HL-60 (cell line): ENCODE measurements around the gene PTPRR.
"Not testable (repeated sequence)": the region's sequence is repeated elsewhere in the genome, so short reads cannot be mapped to it uniquely, and the experiment has no call there.

Source experiments
- DNase-seq, 2 experiments: peaks; one replicate each; pipeline ENCODE4 v3.0.0-alpha.2; 2010 to 2020; ENCODE audit warnings: low read depth in 1 of 2, low spot score in 1 of 2
- H3K27ac ChIP-seq: fragments of 250-450 bp; sonication (Bioruptor Pico); replicated peaks from 2 replicates; pipeline ENCODE4 v1.5.1; 2020; ENCODE audit warnings: mild to moderate bottlenecking, moderate library complexity
- H3K27me3 ChIP-seq: fragments of 250-450 bp; sonication (Bioruptor Pico); 2 replicates; pipeline ENCODE4 v1.5.1; 2021; ENCODE audit warnings: mild to moderate bottlenecking, moderate library complexity; ENCODE audit not compliant: insufficient read depth, poor library complexity, severe bottlenecking
- H3K4me3 ChIP-seq: replicated peaks from 2 replicates; pipeline ENCODE4 v1.5.1; 2011; ENCODE audit warnings: mild to moderate bottlenecking, control low read depth, low read length; ENCODE audit not compliant: insufficient read depth
- GABPA ChIP-seq: IDR thresholded peaks from 2 replicates; pipeline ENCODE4 v1.6.1; 2012; ENCODE audit warnings: low read depth
- POLR2AphosphoS5 ChIP-seq: IDR thresholded peaks from 2 replicates; pipeline ENCODE4 v1.6.1; 2012; ENCODE audit warnings: low read depth
- SPI1 ChIP-seq: IDR thresholded peaks from 2 replicates; pipeline ENCODE4 v1.6.1; 2012; ENCODE audit warnings: low read depth, mild to moderate bottlenecking, borderline replicate concordance
- TF ChIP-seq, protein P1 (sequence below): IDR thresholded peaks from 2 replicates; pipeline ENCODE4 v1.6.1; 2012; ENCODE audit warnings: low read depth; ENCODE audit not compliant: insufficient replicate concordance
- TF ChIP-seq, protein P2 (sequence below): IDR thresholded peaks from one replicate; pipeline ENCODE4 v1.5.1; 2011; ENCODE audit warnings: low read length, control low read depth, inconsistent platforms; ENCODE audit not compliant: insufficient read depth

PTPRR gene

DNA sequence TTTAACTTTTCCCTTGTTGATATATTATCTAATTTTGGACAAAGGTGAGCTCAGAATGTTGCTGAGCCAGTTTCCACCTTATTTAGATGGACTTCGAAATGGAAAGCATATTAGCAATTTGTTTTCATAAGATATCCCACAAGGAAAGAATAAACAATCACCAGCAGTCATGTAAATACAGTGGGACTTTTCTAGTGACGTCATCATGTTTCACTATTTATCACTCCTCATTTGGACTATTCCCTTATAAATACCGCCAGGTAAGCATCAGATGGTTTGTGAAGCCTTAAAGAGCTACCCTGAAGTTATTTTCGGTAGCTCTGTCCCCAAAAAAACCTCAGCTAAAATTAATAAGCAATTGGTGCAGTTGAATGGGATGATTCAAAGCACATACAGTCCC lies 110.7 kb downstream of the PTPRR start:
- Histone ChIP-seq H3K27me3 (no peaks in the 10 kb centered on the region), H3K4me3 (no peak overlapping the region), H3K27ac (no peak overlapping the region)
- DNase-seq, result no peak
- TF ChIP-seq POLR2AphosphoS5 (no peak), SPI1 (no peak), GABPA (no peak)
- TF ChIP-seq, protein P1, sequence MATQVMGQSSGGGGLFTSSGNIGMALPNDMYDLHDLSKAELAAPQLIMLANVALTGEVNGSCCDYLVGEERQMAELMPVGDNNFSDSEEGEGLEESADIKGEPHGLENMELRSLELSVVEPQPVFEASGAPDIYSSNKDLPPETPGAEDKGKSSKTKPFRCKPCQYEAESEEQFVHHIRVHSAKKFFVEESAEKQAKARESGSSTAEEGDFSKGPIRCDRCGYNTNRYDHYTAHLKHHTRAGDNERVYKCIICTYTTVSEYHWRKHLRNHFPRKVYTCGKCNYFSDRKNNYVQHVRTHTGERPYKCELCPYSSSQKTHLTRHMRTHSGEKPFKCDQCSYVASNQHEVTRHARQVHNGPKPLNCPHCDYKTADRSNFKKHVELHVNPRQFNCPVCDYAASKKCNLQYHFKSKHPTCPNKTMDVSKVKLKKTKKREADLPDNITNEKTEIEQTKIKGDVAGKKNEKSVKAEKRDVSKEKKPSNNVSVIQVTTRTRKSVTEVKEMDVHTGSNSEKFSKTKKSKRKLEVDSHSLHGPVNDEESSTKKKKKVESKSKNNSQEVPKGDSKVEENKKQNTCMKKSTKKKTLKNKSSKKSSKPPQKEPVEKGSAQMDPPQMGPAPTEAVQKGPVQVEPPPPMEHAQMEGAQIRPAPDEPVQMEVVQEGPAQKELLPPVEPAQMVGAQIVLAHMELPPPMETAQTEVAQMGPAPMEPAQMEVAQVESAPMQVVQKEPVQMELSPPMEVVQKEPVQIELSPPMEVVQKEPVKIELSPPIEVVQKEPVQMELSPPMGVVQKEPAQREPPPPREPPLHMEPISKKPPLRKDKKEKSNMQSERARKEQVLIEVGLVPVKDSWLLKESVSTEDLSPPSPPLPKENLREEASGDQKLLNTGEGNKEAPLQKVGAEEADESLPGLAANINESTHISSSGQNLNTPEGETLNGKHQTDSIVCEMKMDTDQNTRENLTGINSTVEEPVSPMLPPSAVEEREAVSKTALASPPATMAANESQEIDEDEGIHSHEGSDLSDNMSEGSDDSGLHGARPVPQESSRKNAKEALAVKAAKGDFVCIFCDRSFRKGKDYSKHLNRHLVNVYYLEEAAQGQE, result no peak
- TF ChIP-seq, protein P2, sequence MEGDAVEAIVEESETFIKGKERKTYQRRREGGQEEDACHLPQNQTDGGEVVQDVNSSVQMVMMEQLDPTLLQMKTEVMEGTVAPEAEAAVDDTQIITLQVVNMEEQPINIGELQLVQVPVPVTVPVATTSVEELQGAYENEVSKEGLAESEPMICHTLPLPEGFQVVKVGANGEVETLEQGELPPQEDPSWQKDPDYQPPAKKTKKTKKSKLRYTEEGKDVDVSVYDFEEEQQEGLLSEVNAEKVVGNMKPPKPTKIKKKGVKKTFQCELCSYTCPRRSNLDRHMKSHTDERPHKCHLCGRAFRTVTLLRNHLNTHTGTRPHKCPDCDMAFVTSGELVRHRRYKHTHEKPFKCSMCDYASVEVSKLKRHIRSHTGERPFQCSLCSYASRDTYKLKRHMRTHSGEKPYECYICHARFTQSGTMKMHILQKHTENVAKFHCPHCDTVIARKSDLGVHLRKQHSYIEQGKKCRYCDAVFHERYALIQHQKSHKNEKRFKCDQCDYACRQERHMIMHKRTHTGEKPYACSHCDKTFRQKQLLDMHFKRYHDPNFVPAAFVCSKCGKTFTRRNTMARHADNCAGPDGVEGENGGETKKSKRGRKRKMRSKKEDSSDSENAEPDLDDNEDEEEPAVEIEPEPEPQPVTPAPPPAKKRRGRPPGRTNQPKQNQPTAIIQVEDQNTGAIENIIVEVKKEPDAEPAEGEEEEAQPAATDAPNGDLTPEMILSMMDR, result no peak

DNA sequence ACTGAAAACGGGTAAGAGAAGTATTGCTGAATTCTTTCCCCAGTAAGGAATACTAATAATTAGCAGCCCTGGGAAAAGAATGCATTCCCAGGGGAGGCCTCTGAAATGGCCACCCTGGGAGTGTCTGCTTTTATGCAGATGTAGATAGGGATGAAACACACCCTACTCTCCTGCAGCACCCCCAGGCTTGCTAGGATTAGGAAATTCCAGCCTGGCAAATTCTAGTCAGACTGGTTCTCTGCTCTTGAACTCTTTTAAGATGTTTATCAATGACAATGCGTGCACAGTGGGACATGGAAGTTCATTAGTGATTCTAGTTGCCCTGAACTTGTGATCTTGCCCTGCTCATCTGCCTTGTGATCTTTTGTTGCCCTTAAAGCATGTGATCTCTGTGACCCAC lies 112.5 kb downstream of the PTPRR start:
- not testable (repeated sequence) for H3K4me3 ChIP-seq, H3K27me3 ChIP-seq, H3K27ac ChIP-seq, DNase-seq

DNA sequence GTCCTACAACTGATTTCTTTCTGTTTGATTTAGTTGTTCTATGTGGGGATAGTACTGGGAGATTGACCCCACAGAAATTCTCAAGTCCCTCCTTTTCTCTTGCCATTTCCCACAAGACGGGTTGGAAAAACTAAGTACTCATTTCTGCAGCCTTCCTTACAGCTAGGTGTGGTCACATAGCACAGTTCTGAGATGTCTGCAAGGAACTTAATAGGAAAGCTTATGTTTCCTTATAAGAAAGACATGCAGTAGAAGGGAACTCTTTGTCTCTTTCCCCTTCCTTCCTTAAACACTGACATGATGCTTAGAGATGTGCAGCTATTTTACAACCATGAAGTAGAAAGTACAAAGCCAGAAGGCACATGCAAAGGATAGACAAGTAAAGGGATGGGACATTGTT lies 113.7 kb downstream of the PTPRR start:
- H3K27ac ChIP-seq, result no peak overlapping the region
- H3K4me3 ChIP-seq, result no peak overlapping the region
- H3K27me3 ChIP-seq, result no peaks in the 10 kb centered on the region
- DNase-seq, result no peak
- TF ChIP-seq GABPA (no peak), POLR2AphosphoS5 (no peak), SPI1 (no peak)
- TF ChIP-seq, protein P2, result no peak
- TF ChIP-seq, protein P1, result no peak

DNA sequence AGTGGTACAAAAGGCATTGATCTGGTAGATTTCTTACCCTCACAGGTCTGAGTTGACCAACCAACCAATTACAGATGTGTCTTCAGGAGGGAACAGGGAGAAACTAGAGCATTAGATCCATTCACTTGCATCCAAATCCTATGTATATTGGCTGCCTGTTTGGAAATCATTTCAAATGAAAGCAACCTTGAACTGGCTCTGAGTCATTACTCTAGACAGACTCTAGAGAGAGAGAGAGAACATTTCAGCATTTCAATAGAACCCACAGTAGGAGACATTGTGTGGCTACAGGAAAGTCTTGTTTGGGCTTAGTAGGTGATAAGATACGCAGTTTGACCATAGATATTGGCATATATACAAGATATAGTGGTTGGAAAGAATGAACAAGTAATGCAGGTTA lies 114.5 kb downstream of the PTPRR start:
- no peak for DNase-seq
- no peaks in the 10 kb centered on the region for H3K27me3 ChIP-seq
- H3K27ac ChIP-seq, result no peak overlapping the region
- TF ChIP-seq, protein P2, result no peak
- no peak for TF ChIP-seq POLR2AphosphoS5
- no peak for TF ChIP-seq GABPA
- TF ChIP-seq SPI1, result no peak
- TF ChIP-seq, protein P1, result no peak
- no peak overlapping the region for H3K4me3 ChIP-seq
